Breast epithelium (tissue), 3 donors: ENCODE results near the gene LRRC32.

Experiments used
- CTCF ChIP-seq, 3 donors: fragments of 450-650 bp; IDR thresholded peaks; one replicate each; pipeline ENCODE4 v1.5.1; 2016 to 2017; ENCODE audit warnings: antibody characterized with exemption in 3 of 3, mild to moderate bottlenecking in 3 of 3, moderate library complexity in 3 of 3
- POLR2A ChIP-seq: fragments of 450-650 bp; IDR thresholded peaks from one replicate; pipeline ENCODE4 v1.6.1; 2016; ENCODE audit warnings: antibody characterized with exemption, mild to moderate bottlenecking, moderate library complexity
- POLR2AphosphoS5 ChIP-seq, 3 donors: sonication (generic); formaldehyde crosslinking; IDR thresholded peaks; one replicate each; pipeline ENCODE4 v1.6.1; 2017; ENCODE audit warnings: antibody characterized with exemption in 3 of 3

DNA sequence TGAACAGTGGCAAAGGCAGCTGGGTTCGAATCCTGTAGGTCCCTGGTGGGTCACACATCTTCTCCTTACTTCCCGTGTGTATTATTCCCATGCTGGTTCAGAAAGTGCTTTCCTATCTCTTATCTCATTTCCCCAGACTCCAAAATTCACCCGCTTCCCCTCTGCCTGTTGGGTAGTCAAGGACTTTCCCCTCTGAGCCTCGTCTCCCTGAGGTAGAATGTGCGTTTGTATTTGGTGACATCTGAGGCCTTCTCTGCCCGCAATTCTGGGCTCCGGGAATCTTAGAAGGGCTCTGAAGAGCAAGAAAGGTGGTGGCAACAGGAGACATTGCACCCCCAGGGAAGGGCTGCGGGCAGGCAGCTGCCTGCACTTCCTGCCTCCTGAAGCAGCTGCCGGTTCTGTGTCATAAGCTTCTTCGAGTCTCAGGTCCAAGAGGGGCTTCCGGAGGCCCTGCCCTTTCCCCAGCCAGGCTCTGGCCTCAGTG, 5.9 kb downstream of the LRRC32 start:
- TF ChIP-seq CTCF (IDR thresholded peaks at IDR 0.05) (no peak), POLR2A (no peak), POLR2AphosphoS5 (IDR thresholded peaks at IDR 0.05) (no peak)
